ENCODE data around the gene NR6A1.

- TF ChIP-seq POLR2A (IDR thresholded peaks at IDR 0.05; ENCODE audit: low read depth, low read length) (no peak), POLR2AphosphoS5 (IDR thresholded peaks at IDR 0.05; ENCODE audit: low read depth, low read length) (no peak)
These were observed 203.7 kb downstream of the NR6A1 start for GRCh38 chr9:124567362-124567761.

All from GM12892 (cell line).